Spleen (tissue), 11 donors: ENCODE data around the gene TMEM132C. TPM values are rescaled to one million over a fixed set of nuclear protein-coding genes. Genes with fewer than 3 reads are reported as not detected.

Experiments
- DNase-seq: peaks from one replicate; pipeline ENCODE4 v3.0.0-alpha.2; 2020
- H3K27ac ChIP-seq, 8 donors: fragments of 200-600 bp; sonication (generic) in 7 of 8; 1 replicate in 4 of 8; 2 replicates in 4 of 8; pipeline versions ENCODE4 v1.5.0 to v1.8.0; 2016 to 2021; ENCODE audit warnings: inconsistent platforms in 4 of 8, mild to moderate bottlenecking in 4 of 8, moderate library complexity in 1 of 8
- H3K27me3 ChIP-seq, 7 donors: fragments of 200-600 bp; sonication (generic) in 6 of 7; replicated peaks in 1 of 7; 1 replicate in 4 of 7; 2 replicates in 3 of 7; pipeline versions ENCODE4 v1.5.0 to v1.8.0; 2016 to 2021; ENCODE audit warnings: inconsistent platforms in 3 of 7, mild to moderate bottlenecking in 1 of 7
- H3K36me3 ChIP-seq, 6 donors: fragments of 200-600 bp; sonication (generic) in 5 of 6; 1 replicate in 4 of 6; 2 replicates in 2 of 6; pipeline versions ENCODE4 v1.5.0 to v1.8.0; 2016 to 2021; ENCODE audit warnings: inconsistent platforms in 2 of 6
- H3K4me1 ChIP-seq, 6 donors: fragments of 200-600 bp; sonication (generic) in 5 of 6; 1 replicate in 3 of 6; 2 replicates in 3 of 6; pipeline versions ENCODE4 v1.5.0 to v1.8.0; 2016 to 2021; ENCODE audit warnings: inconsistent platforms in 3 of 6
- H3K4me3 ChIP-seq, 8 donors: fragments of 200-600 bp; sonication (generic) in 7 of 8; 1 replicate in 4 of 8; 2 replicates in 4 of 8; pipeline versions ENCODE4 v1.5.0 to v1.8.0; 2016 to 2021; ENCODE audit warnings: inconsistent platforms in 4 of 8, mild to moderate bottlenecking in 4 of 8, moderate library complexity in 2 of 8
- H3K9me3 ChIP-seq, 8 donors: fragments of 200-600 bp; sonication (generic) in 7 of 8; 1 replicate in 4 of 8; 2 replicates in 4 of 8; pipeline versions ENCODE4 v1.5.0 to v1.8.0; 2016 to 2021; ENCODE audit warnings: inconsistent platforms in 4 of 8
- CTCF ChIP-seq, 11 experiments: fragments of 200-600 bp in 7 of 11; fragments of 450-650 bp in 4 of 11; sonication (generic) in 4 of 11; IDR thresholded peaks in 8 of 11; conservative IDR thresholded peaks in 3 of 11; 1 replicate in 7 of 11; 2 replicates in 4 of 11; pipeline versions ENCODE4 v1.4.0 to v1.8.0; 2016 to 2021; ENCODE audit warnings: antibody characterized with exemption in 11 of 11, inconsistent platforms in 4 of 11, mild to moderate bottlenecking in 1 of 11
- POLR2A ChIP-seq, 3 donors: fragments of 450-650 bp; IDR thresholded peaks; one replicate each; pipeline ENCODE4 v1.5.1; 2017; ENCODE audit warnings: antibody characterized with exemption in 3 of 3, mild to moderate bottlenecking in 1 of 3
- POLR2AphosphoS5 ChIP-seq, 3 donors: sonication (generic); formaldehyde crosslinking; IDR thresholded peaks; one replicate each; pipeline ENCODE4 v1.5.1; 2017; ENCODE audit warnings: antibody characterized with exemption in 3 of 3
- WGBS, 5 donors: extraction: QIAGEN DNeasy Blood & Tissue Kit in 3 of 5; methylation state at CpG; one replicate each; pipeline versions ENCODE4 v1.1.5 to v1.1.7; 2013 to 2018; 5-methylcytosine and 5-hydroxymethylcytosine counted together
- intact Hi-C: fragments of 100-400 bp; cut with DNase I; formaldehyde crosslinking; loops from one replicate; pipeline ENCODE4 v1.15.0; 2023; ENCODE audit warnings: low total_unique reads
- polyA plus RNA-seq, 3 donors: library from polyadenylated mRNA; stranded (reverse); fragments of 200-250 nt; gene quantifications; one replicate each; pipeline ENCODE4 v1.2.1, GENCODE V29; 2013
- total RNA-seq, 7 donors: library from RNA; depleted of rRNA in 3 of 7; stranded (reverse); fragments of >200 nt in 3 of 7; fragmentation: NEBNext Ultra II Directional in 4 of 7; extraction: Animal tissue kit (Norgen Biotek cat#: 25700) in 4 of 7; gene quantifications; one replicate each; pipeline versions ENCODE4 v1.1.0 to v1.2.1, GENCODE V29; 2016 to 2021
- donor health status: healthy with polysubstance abuse.
- donor health status: DM: no; HTN: no; CAD: no; lungs with moderate emphysema.
- donor health status: DM: no; HTN: no; CAD: no.
- donor health status: Bipolar disorder and iron deficiency.
- donor health status: healthy.
- donor health status: DM: no; HTN: no; CAD: no.
- donor health status: DM: yes; HTN: yes; CAD: no.

The TMEM132C gene
- total and polyA plus RNA-seq, 10 donors, result 0.08 to 0.83 (median 0.25) TPM; not detected in 4

- no peak for DNase-seq
- intact Hi-C loops, result no loop called here
- 57 to 69% (median 65%) methylated on average over 5 of the region's 5 CpGs for WGBS, 5 donors
Observed at GRCh38 chr12:128426511-128426910, 159.5 kb downstream of the TMEM132C start.

GRCh38 chr12:128439796-128440195 lies 172.8 kb downstream of the TMEM132C start:
- Histone ChIP-seq H3K9me3 (peaks cover 0 to 11% (median 0%) of the 10 kb centered on the region in 8 donors), H3K4me1 (no peaks in the 10 kb centered on the region), H3K36me3 (no peaks in the 10 kb centered on the region), H3K27me3 (no peaks in the 10 kb centered on the region), H3K4me3 (no peak overlapping the region), H3K27ac (no peak overlapping the region)
- 70 to 84% (median 76%) methylated on average over 5 of the region's 5 CpGs for WGBS, 5 donors
- intact Hi-C loops, result no loop called here
- no peak for TF ChIP-seq CTCF (IDR thresholded peaks at IDR 0.05 in 8 of 11, conservative IDR thresholded peaks at IDR 0.05 in 3 of 11)
- no peak for DNase-seq

More at GRCh38 chr12:128426511-128426910, 159.5 kb downstream of the TMEM132C start:
- TF ChIP-seq CTCF (IDR thresholded peaks at IDR 0.05 in 8 of 11, conservative IDR thresholded peaks at IDR 0.05 in 3 of 11) (no peak), POLR2AphosphoS5 (IDR thresholded peaks at IDR 0.05) (no peak), POLR2A (IDR thresholded peaks at IDR 0.05) (no peak)
- Histone ChIP-seq H3K27me3 (no peaks in the 10 kb centered on the region), H3K4me3 (no peak overlapping the region), H3K27ac (no peak overlapping the region), H3K4me1 (no peaks in the 10 kb centered on the region), H3K36me3 (no peaks in the 10 kb centered on the region), H3K9me3 (peaks cover 0 to 8% (median 0%) of the 10 kb centered on the region in 8 donors)

GRCh38 chr12:128442096-128442495 lies 175.1 kb downstream of the TMEM132C start:
- Histone ChIP-seq H3K36me3 (no peaks in the 10 kb centered on the region), H3K4me3 (no peak overlapping the region), H3K27ac (no peak overlapping the region), H3K27me3 (no peaks in the 10 kb centered on the region), H3K4me1 (no peaks in the 10 kb centered on the region), H3K9me3 (peaks cover 0 to 5% (median 0%) of the 10 kb centered on the region in 8 donors)
- WGBS, 5 donors, result 57 to 78% (median 71%) methylated on average over 2 of the region's 2 CpGs
- intact Hi-C loops, result no loop called here
- TF ChIP-seq POLR2AphosphoS5 (IDR thresholded peaks at IDR 0.05), result no peak
- no peak for TF ChIP-seq POLR2A (IDR thresholded peaks at IDR 0.05)
- no peak for TF ChIP-seq CTCF (IDR thresholded peaks at IDR 0.05 in 8 of 11, conservative IDR thresholded peaks at IDR 0.05 in 3 of 11)
- no peak for DNase-seq

- intact Hi-C loops, result no loop called here
- H3K4me3 ChIP-seq, result no peak overlapping the region
- H3K9me3 ChIP-seq, result no peaks in the 10 kb centered on the region
- no peaks in the 10 kb centered on the region for H3K27me3 ChIP-seq
- 65 to 73% (median 67%) methylated on average over 12 of the region's 12 CpGs for WGBS, 5 donors
- H3K27ac ChIP-seq, result no peak overlapping the region
- no peaks in the 10 kb centered on the region for H3K4me1 ChIP-seq
- DNase-seq, result no peak
- no peak for TF ChIP-seq POLR2AphosphoS5 (IDR thresholded peaks at IDR 0.05)
- no peaks in the 10 kb centered on the region for H3K36me3 ChIP-seq
Observed at GRCh38 chr12:128444598-128444997, 177.6 kb downstream of the TMEM132C start.
